GM18511 (cell line): ENCODE data around the gene ADAMTSL3.
A peak's percentile ranks its signal among the peaks of the same experiment; 100 is the strongest.

Experiments used
- ATAC-seq: cut with Tn5 transposase; IDR thresholded peaks from one replicate; pipeline ENCODE4 v1.9.1; 2021; ENCODE audit warnings: mild to moderate bottlenecking, moderate library complexity; ENCODE audit not compliant: unreplicated experiment

Gene ADAMTSL3

GRCh38 chr15:83871808-83872559 lies 218.1 kb downstream of the ADAMTSL3 start:
- ATAC-seq: peak; percentile 92

- no peak for ATAC-seq
Measured at GRCh38 chr15:83873966-83874365, 220.0 kb downstream of the ADAMTSL3 start.

- ATAC-seq: no peak
Measured at GRCh38 chr15:83880529-83880928, 226.6 kb downstream of the ADAMTSL3 start.

- no peak for ATAC-seq
Measured at GRCh38 chr15:83881156-83881555, 227.2 kb downstream of the ADAMTSL3 start.

GRCh38 chr15:83886321-83886720 lies 232.4 kb downstream of the ADAMTSL3 start:
- no peak for ATAC-seq

DNA sequence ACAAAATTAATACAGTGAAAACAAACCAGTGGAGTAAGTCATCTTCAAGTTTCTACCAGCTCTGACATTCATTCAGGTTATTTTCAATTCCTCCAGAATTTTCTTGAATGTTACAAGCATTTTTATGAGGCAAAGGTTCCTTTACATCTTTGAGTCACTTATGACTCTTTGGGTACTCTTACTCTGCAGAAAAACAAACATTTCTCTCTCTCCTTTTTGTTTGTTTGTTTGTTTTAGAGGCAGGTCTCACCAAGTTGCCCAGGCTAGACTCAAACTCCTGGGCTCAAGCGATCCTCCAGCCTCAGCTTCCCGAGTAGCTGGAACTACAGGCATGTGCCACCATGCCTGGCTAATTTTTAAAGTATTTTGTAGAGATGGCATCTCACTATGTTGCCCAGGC lies 233.5 kb downstream of the ADAMTSL3 start:
- ATAC-seq: no peak

GRCh38 chr15:83887961-83888360 lies 234.0 kb downstream of the ADAMTSL3 start:
- no peak for ATAC-seq

DNA sequence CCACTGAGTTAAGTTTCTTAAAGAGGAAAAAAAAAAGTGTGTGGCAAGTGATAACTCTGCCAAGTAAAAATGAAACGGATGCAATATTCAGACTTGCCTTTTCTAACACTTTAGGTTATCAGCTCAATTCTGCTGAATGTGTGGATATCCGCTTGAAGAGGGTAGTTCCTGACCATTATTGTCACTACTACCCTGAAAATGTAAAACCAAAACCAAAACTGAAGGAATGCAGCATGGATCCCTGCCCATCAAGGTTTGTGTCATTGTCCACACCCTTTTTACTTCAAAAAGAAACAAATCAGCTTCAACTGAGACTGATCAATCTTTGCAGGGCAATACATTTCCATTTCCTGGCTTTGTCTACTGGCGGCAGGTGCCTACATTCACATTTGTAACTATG lies 236.1 kb downstream of the ADAMTSL3 start:
- ATAC-seq: no peak

DNA sequence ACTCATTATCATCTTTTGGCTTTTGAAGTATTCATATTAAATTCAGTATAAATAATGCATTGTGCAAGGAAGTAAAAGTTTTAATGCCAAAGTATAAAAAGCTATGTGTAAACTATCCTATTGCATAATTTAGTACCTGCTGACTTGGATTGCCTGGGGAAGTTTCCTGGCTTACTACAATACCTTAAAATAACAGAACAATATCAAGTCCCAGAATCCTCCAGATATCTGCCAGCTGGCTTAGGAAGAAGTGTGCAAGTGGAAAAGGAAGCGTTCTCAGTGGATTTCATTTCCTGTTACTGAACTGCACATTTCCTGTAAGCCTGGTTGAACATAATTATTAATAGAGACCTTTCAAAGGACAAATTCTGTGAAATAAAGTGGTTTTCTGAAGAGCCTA lies 236.7 kb downstream of the ADAMTSL3 start:
- no peak for ATAC-seq

DNA sequence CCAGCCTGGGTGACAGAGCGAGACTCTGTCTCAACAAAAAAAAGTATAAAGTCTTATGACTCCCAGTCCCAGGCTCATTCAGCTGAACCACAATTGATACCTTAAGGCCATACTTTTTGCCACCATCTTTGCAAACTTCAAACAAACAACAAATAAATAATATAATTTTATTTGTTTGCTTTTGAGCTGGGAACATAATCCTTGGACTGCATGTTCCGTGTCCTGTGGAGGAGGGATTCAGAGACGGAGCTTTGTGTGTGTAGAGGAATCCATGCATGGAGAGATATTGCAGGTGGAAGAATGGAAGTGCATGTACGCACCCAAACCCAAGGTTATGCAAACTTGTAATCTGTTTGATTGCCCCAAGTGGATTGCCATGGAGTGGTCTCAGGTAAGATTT lies 238.6 kb downstream of the ADAMTSL3 start:
- ATAC-seq: no peak

- no peak for ATAC-seq
Measured at GRCh38 chr15:83893308-83893707, 239.4 kb downstream of the ADAMTSL3 start.

GRCh38 chr15:83897037-83897436 lies 243.1 kb downstream of the ADAMTSL3 start:
- no peak for ATAC-seq

- ATAC-seq: no peak
Measured at GRCh38 chr15:83898361-83898760, 244.4 kb downstream of the ADAMTSL3 start.

- ATAC-seq: no peak
Measured at GRCh38 chr15:83899670-83900069, 245.7 kb downstream of the ADAMTSL3 start.

DNA sequence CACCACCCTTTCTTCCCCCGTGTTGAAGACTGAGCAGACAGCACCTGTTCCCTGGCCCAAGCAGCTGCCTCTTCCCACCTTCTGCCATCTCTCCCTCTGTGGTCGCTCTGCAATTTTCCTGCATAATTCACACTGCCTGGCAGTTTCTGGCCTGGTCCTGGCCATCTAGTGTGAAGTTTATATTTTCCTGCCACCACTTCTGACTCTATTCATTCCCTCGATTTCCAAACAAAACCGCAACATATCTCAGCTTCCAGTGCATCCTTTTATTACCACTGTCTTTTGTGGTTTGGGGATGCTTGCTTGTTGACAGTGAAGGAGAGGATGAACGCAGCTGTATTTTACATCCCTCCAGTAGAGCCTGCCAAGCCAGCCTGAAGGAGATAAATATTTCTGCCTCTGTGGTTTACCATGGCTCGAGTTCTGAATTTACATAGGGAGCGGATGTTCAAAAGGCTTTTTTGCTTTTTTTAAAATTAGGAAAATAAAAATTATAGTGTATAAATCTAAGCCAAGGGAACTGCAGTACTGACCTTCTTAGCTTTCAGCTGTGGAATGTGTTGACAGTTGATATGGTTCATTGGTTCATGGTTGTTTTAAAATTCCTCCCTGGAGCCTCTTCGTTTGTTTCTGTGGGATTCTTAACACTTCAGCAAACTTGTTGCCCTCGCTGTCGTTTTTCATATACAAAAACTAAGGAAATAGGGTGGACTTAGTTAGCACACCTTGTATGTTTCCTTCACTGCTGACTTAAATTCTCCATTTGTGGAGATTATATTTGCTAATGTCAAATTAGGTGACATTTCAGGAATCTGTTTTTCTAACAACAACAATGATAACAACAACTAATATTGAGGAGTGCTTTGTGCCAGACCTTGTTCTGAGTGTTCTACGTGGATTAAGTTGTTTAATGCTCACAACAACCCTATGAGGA lies 250.5 kb downstream of the ADAMTSL3 start:
- ATAC-seq: no peak

GRCh38 chr15:83905556-83906273 lies 251.8 kb downstream of the ADAMTSL3 start:
- ATAC-seq: no peak

- no peak for ATAC-seq
Measured at GRCh38 chr15:83911345-83911744, 257.4 kb downstream of the ADAMTSL3 start.

- ATAC-seq: no peak
Measured at GRCh38 chr15:83912343-83912742, 258.4 kb downstream of the ADAMTSL3 start.

DNA sequence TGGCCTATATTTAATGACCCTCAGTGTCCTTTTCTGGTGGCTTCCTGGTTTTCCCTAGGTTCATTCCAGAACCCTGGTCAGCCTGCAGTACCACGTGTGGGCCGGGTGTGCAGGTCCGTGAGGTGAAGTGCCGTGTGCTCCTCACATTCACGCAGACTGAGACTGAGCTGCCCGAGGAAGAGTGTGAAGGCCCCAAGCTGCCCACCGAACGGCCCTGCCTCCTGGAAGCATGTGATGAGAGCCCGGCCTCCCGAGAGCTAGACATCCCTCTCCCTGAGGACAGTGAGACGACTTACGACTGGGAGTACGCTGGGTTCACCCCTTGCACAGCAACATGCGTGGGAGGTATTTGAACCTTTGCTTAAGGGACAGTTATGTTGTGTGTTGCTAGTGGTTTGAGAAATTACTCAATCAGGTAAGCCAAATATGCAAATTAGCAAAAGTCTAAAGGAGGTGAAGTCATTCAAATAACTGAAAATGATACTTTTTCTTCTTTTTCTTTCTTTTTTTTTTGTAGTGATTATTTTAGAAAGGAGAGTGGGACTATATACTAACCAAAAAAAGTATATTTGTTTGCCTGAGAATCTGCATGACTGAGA lies 259.2 kb downstream of the ADAMTSL3 start:
- no peak for ATAC-seq

DNA sequence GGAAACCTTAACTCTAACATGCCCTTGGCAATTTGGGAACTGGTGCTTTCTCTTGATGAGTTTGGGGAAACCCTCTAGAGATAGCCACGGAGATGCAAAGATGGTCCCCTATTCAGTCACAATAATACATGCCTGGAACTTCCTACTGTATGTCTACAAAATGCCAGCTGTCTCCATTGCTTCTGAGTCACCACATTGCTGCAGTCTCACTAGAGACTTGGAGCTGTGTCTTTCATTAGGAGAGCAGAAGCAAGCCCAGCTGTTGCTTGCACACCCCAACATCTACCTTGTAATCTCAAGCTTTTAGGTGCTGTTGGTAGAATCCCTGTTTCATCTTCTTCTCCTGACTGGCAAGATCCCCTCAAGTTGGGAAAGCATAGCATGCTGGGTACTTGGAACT lies 261.0 kb downstream of the ADAMTSL3 start:
- no peak for ATAC-seq

- no peak for ATAC-seq
Measured at GRCh38 chr15:83917432-83917831, 263.5 kb downstream of the ADAMTSL3 start.
